ENCODE data around the gene SAP30BP. TPM values are rescaled to one million over a fixed set of nuclear protein-coding genes. Genes with fewer than 3 reads are reported as not detected.

SAP30BP gene
- total and polyA plus RNA-seq, 2 of the 8 experiments (the other 6 are each of a cell fraction or from before 2014, with no cell fraction given), result 63.3 to 79.9 TPM

DNA sequence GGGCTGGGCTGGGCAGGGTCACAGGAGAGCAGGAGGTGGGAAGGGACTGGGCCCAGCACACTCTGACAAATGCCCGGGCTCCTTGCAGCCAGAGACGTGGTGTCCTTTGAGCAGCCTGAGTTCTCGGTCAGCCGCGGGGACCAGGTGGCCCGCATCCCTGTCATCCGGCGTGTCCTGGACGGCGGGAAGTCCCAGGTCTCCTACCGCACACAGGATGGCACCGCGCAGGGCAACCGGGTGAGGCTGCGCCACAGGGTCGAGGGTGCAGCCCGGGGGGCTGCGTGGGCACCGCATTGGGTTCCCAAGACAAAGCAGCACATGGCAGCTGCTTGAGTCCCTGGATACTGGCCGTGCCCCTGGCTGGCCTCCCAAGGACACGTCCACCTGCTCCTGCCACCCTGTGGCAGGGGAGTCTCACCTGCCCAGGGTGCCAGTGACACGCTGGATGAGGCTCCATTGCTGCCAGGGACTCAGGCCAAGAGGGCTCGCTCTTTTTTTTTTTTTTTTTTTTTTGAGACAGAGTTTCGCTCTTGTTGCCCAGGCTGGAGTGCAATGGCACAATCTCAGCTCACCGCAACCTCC lies 76.6 kb downstream of the SAP30BP start:
- no peak overlapping the region for H2BK5ac ChIP-seq (ENCODE audit: low read depth, low read length)
- no peak overlapping the region for H2BK120ac ChIP-seq (replicated peaks; ENCODE audit: low read depth, low read length)
- no peak overlapping the region; a peak in 2 of 7 replicates for H3K9ac ChIP-seq (replicated peaks in 1 of 4; ENCODE audit: extremely low read depth in 1 of 4, low read depth in 3 of 4, low read length in 3 of 4)
- no peak overlapping the region; the same call in 1 of the 2 replicates for H2AK5ac ChIP-seq (ENCODE audit: low read depth, low read length)
- no peak for FAIRE-seq
- DNase-seq (ENCODE audit: low read depth in 1 of 2, low spot score in 2 of 2), result no peak
- 92% methylated on average over 25 of the region's 25 CpGs; no CpG with 5 or more reads in 1 of the 2 experiments for WGBS, 2 experiments (ENCODE audit: extremely low coverage in 1 of 2, insufficient coverage in 1 of 2, insufficient read length in 1 of 2, insufficient replicate concordance in 2 of 2, low coverage in 1 of 2, low lambda C conversion rate in 2 of 2, missing lambda C conversion rate in 1 of 2)
- no peak overlapping the region for H4K5ac ChIP-seq (ENCODE audit: insufficient read length, low read depth, low read length)
- TF ChIP-seq SP2 (IDR thresholded peaks at IDR 0.05; ENCODE audit: low read length) (no peak), CEBPB (IDR thresholded peaks at IDR 0.05; ENCODE audit: low read depth, low read length) (no peak)
- no peak overlapping the region; the same call in 1 of the 2 replicates for H4K8ac ChIP-seq (ENCODE audit: extremely low read depth, insufficient read depth, low read length)
- H3K18ac ChIP-seq (ENCODE audit: extremely low read depth, low read length), result no peak overlapping the region
- no peaks in the 10 kb centered on the region for H3K79me2 ChIP-seq (ENCODE audit: control insufficient read depth in 1 of 2, insufficient read depth in 2 of 2, low read length in 2 of 2)
- peaks cover 0 to 2% of the 10 kb centered on the region in 2 experiments for H4K20me1 ChIP-seq (replicated peaks in 1 of 2; ENCODE audit: control insufficient read depth in 1 of 2, insufficient read depth in 2 of 2, low read length in 2 of 2)
- ChIA-PET CTCF (ENCODE audit: partially characterized antibody) (interaction anchor here (0.6 to 12.3 kb wide), 12 partner anchors 11 to 144 kb away, joined by 3 to 312 read pairs (median 6); partner anchors contain the start of genes RECQL5, SAP30BP and SMIM5), POLR2A (ENCODE audit: partially characterized antibody) (interaction anchor here (1.7 kb wide), 1 partner anchor 10 kb away, joined by 3 read pairs; no protein-coding TSS in a partner anchor)
- no peak overlapping the region for H2BK20ac ChIP-seq (ENCODE audit: low read length)
- H3K56ac ChIP-seq (replicated peaks; ENCODE audit: insufficient read length, low read depth, low read length), result no peak overlapping the region
- H3K79me1 ChIP-seq (ENCODE audit: low read depth, low read length), result no peaks in the 10 kb centered on the region
- H3K9me3 ChIP-seq (ENCODE audit: insufficient read depth in 2 of 2, low read depth in 1 of 2, low read length in 1 of 2), result no peaks in the 10 kb centered on the region
- no peaks in the 10 kb centered on the region for H3K36me3 ChIP-seq (ENCODE audit: control insufficient read depth in 2 of 4, insufficient read depth in 4 of 4, low read length in 3 of 4)
- H3K27ac ChIP-seq (ENCODE audit: low read depth, low read length), result no peak overlapping the region
- H3K4me3 ChIP-seq (ENCODE audit: extremely low read depth in 1 of 4, insufficient read depth in 2 of 4, low read depth in 3 of 4, low read length in 4 of 4), result no peak overlapping the region
- H2BK12ac ChIP-seq (ENCODE audit: low read depth, low read length), result no peak overlapping the region
- no peaks in the 10 kb centered on the region for H3K4me1 ChIP-seq (replicated peaks in 1 of 4; ENCODE audit: control insufficient read depth in 3 of 4, insufficient read depth in 4 of 4, low read length in 3 of 4)
- no peak overlapping the region for H2AFZ ChIP-seq (ENCODE audit: low read length)
- no peak overlapping the region for H3K4ac ChIP-seq (replicated peaks; ENCODE audit: insufficient read length, low read depth, low read length)
- no peak overlapping the region for H2BK15ac ChIP-seq (ENCODE audit: low read length)
- H4K91ac ChIP-seq (replicated peaks; ENCODE audit: insufficient read length, low read length), result no peak overlapping the region
- H3K23me2 ChIP-seq (ENCODE audit: low read depth, low read length), result no peaks in the 10 kb centered on the region
- no peak overlapping the region for H3K14ac ChIP-seq (ENCODE audit: insufficient read length)
- no peaks in the 10 kb centered on the region for H3K27me3 ChIP-seq (replicated peaks in 1 of 4; ENCODE audit: control insufficient read depth in 3 of 4, extremely low read depth in 1 of 4, insufficient read depth in 3 of 4, low read length in 3 of 4)
- H3K4me2 ChIP-seq (ENCODE audit: insufficient read depth in 1 of 2, low read depth in 2 of 2, low read length in 2 of 2), result no peak overlapping the region
- no peak overlapping the region for H3K23ac ChIP-seq (ENCODE audit: insufficient read length)

Measured in H1 (cell line).